Activated B cell treated with CpG ODN at 0.5 μM for 24 hours (primary cell): ENCODE data around the gene KCNH3. TPM values are rescaled to one million over a fixed set of nuclear protein-coding genes. Genes with fewer than 3 reads are reported as not detected.

Source experiments
- ATAC-seq: fragments of 200-7000 bp; cut with Tn5 transposase; one replicate; pipeline ENCODE4 v1.10.0; 2021; ENCODE audit warnings: low read depth, mild to moderate bottlenecking, moderate library complexity
- CTCF ChIA-PET: fragments of 350-600 bp; sonication (Branson Sonifier 250); formaldehyde crosslinking; loops from one replicate; lab custom pipeline; 2021; ENCODE audit warnings: antibody characterized with exemption; lab: Charles Lee
- POLR2A ChIA-PET: fragments of 350-600 bp; sonication (Branson Sonifier 250); formaldehyde crosslinking; loops from one replicate; lab custom pipeline; 2021; ENCODE audit warnings: antibody characterized with exemption; lab: Charles Lee
- DNase-seq: peaks from one replicate; pipeline ENCODE4 v3.0.0; 2022
- H3K27ac Mint-ChIP-seq: one replicate; pipeline ENCODE4 v1.8.0; 2020; ENCODE audit warnings: mixed read lengths
- H3K27me3 Mint-ChIP-seq: one replicate; pipeline ENCODE4 v1.8.0; 2021; ENCODE audit warnings: mixed read lengths
- H3K36me3 Mint-ChIP-seq: one replicate; pipeline ENCODE4 v1.8.0; 2021; ENCODE audit warnings: low read depth, mixed read lengths
- H3K4me1 Mint-ChIP-seq: one replicate; pipeline ENCODE4 v1.8.0; 2021; ENCODE audit warnings: mixed read lengths
- H3K4me3 Mint-ChIP-seq: one replicate; pipeline ENCODE4 v1.8.0; 2020; ENCODE audit warnings: mild to moderate bottlenecking, mixed read lengths
- H3K9me3 Mint-ChIP-seq: one replicate; pipeline ENCODE4 v1.8.0; 2020; ENCODE audit warnings: mixed read lengths
- intact Hi-C: fragments of 100-400 bp; cut with micrococcal nuclease; formaldehyde crosslinking; loops from one replicate; pipeline ENCODE4 v1.15.1; 2024
- total RNA-seq: library from RNA; stranded (reverse); gene quantifications from 2 replicates; pipeline ENCODE4 v1.2.3, GENCODE V29; 2022
- TF ChIP-seq, protein P1 (sequence below): fragments of 200-600 bp; IDR thresholded peaks from one replicate; pipeline ENCODE4 v1.8.0; 2022; ENCODE audit warnings: antibody characterized with exemption, mild to moderate bottlenecking

KCNH3 gene, protein sequence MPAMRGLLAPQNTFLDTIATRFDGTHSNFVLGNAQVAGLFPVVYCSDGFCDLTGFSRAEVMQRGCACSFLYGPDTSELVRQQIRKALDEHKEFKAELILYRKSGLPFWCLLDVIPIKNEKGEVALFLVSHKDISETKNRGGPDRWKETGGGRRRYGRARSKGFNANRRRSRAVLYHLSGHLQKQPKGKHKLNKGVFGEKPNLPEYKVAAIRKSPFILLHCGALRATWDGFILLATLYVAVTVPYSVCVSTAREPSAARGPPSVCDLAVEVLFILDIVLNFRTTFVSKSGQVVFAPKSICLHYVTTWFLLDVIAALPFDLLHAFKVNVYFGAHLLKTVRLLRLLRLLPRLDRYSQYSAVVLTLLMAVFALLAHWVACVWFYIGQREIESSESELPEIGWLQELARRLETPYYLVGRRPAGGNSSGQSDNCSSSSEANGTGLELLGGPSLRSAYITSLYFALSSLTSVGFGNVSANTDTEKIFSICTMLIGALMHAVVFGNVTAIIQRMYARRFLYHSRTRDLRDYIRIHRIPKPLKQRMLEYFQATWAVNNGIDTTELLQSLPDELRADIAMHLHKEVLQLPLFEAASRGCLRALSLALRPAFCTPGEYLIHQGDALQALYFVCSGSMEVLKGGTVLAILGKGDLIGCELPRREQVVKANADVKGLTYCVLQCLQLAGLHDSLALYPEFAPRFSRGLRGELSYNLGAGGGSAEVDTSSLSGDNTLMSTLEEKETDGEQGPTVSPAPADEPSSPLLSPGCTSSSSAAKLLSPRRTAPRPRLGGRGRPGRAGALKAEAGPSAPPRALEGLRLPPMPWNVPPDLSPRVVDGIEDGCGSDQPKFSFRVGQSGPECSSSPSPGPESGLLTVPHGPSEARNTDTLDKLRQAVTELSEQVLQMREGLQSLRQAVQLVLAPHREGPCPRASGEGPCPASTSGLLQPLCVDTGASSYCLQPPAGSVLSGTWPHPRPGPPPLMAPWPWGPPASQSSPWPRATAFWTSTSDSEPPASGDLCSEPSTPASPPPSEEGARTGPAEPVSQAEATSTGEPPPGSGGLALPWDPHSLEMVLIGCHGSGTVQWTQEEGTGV
- total RNA-seq: 0.27 and 0.44 TPM in 2 replicates

DNA sequence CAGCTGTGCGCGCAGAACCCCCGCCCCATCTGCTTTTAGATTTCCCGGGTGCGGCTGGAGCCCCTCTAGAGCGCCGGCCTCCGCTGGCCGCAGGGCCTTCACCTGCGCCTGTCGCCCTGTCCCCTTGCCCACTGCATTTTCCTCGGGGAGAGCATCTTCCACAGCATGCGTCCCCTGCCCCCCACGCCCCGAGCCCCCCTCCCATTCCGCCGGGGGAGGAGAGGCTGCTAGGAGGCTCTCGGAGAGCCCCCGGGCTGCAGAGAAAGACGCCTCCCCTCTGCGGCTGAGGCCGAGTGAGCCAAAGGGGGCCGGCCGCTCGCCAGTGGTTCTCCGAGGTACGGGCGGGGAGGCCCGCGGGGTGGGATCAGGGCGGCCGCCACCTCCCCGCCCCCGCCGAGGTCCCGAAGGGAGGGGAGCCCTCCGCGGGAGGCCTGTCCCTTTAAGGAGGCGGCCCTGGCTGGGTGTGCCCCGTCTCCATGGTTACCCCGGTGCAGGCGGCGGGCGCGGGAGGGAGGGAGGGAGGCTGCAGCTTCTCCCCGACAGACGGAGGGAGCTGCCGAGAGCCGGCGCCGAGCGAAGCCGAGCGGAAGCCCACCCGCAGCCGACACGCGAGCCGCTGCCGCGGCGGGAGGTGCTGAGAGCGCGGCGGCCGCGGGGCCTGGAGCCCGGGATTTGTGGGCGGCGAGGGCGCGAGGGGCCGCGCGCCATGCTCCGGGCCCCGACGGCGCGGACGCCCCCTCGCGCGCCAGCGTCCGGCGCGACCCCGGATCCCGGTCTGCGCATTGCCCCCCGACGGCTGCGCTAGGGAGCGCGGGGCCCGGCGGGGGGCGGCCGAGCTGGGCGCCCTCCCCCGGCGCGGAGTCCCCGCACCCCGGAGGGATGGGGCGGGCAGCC is at the start of gene KCNH3:
Gene KCNH3, plus strand, starts transcription at position 521 of the 894 bp plus-strand sequence. CDS start 387 bp downstream, outside the sequence.
- ChIA-PET POLR2A (interaction anchor here (0.5 to 1.2 kb wide), 2 partner anchors 29 to 274 kb away, joined by 4 to 6 read pairs; partner anchors contain the start of gene TUBA1C), CTCF (interaction anchor here (2.2 kb wide), 2 partner anchors 25 to 180 kb away, joined by 7 read pairs; no protein-coding TSS in a partner anchor)
- DNase-seq: peak; percentile 63
- ATAC-seq: peak; percentile 86
- Mint-ChIP-seq H3K27ac (no peak within 1 kb of the TSS), H3K36me3 (no peaks in the 10 kb centered on the region), H3K4me3 (peak within 1 kb of the TSS; percentile 79), H3K4me1 (peaks cover 43% of the 10 kb centered on the region), H3K9me3 (no peaks in the 10 kb centered on the region), H3K27me3 (peaks cover 28% of the 10 kb centered on the region)
- intact Hi-C loops: loop anchor here (1.0 to 2.0 kb wide), 3 partner anchors 11 to 172 kb away; no protein-coding TSS in a partner anchor
- TF ChIP-seq, protein P1, sequence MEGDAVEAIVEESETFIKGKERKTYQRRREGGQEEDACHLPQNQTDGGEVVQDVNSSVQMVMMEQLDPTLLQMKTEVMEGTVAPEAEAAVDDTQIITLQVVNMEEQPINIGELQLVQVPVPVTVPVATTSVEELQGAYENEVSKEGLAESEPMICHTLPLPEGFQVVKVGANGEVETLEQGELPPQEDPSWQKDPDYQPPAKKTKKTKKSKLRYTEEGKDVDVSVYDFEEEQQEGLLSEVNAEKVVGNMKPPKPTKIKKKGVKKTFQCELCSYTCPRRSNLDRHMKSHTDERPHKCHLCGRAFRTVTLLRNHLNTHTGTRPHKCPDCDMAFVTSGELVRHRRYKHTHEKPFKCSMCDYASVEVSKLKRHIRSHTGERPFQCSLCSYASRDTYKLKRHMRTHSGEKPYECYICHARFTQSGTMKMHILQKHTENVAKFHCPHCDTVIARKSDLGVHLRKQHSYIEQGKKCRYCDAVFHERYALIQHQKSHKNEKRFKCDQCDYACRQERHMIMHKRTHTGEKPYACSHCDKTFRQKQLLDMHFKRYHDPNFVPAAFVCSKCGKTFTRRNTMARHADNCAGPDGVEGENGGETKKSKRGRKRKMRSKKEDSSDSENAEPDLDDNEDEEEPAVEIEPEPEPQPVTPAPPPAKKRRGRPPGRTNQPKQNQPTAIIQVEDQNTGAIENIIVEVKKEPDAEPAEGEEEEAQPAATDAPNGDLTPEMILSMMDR: no peak

DNA sequence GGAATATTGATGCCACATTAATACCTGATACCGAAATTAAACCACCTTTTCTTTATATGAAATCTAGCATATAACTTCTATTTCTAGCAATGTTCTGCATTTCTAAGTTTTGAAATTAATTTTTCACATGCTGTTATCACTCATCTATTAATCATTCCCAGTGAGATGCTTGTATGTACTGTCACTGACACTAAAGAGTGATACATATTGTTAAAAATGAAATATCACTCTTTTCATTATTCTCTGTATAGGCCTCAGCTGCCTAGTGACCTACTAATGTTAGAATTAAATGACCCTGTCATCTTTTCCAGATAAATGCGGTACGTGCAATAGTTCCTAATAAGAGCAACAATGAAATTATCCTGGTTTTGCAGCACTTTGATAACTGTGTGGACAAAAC is 49.7 kb upstream of the KCNH3 start:
- Mint-ChIP-seq H3K9me3 (no peaks in the 10 kb centered on the region), H3K27ac (no peak overlapping the region), H3K36me3 (peaks cover 24% of the 10 kb centered on the region), H3K4me3 (no peak overlapping the region), H3K27me3 (no peaks in the 10 kb centered on the region), H3K4me1 (no peaks in the 10 kb centered on the region)
- ATAC-seq (no peak), DNase-seq (no peak)
- ChIA-PET POLR2A (no interaction called here), CTCF (no interaction called here)
- TF ChIP-seq, protein P1: no peak
- intact Hi-C loops: no loop called here

DNA sequence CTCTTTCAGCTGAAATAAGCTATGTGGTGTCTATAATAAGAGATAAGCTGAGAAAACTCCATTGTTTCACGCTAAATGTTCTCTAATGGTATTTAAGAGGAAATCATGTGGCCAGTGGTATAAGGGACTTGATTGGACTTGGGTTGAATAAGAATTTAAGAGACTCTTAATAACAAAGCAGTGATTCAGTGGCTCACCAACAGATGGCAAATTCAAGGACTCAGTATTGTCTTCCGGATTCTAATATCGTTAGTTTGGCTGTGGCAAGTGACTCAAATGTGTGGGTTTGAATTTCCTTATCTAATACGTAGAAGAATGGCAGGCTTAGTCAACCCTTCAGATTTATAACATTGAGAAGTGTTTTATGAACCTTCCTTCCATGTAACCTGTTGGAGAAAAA is 49.1 kb upstream of the KCNH3 start:
- Mint-ChIP-seq H3K4me3 (no peak overlapping the region), H3K9me3 (no peaks in the 10 kb centered on the region), H3K4me1 (no peaks in the 10 kb centered on the region), H3K36me3 (peaks cover 24% of the 10 kb centered on the region), H3K27me3 (no peaks in the 10 kb centered on the region), H3K27ac (no peak overlapping the region)
- intact Hi-C loops: no loop called here
- DNase-seq: no peak
- ChIA-PET POLR2A (no interaction called here), CTCF (no interaction called here)
- TF ChIP-seq, protein P1: no peak
- no peak for ATAC-seq

DNA sequence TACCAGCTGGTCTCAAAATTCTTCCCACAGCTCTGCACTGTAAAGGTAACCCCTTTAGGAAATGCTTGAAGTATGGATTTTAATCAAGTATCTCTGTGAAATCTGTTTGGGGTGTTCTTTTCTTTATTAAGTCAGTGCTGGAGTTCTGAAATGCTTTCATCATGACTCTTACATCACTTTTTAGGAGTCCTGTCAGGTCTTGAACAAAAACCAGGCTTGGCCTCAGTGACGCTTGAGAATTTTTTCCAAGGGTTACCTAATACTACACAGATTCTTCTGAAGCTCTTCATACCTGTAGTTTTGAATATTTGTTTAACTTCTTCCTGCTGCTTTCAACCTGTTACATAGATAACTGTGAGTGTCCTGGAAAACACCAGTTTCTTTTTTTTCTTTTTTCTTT is 47.0 kb upstream of the KCNH3 start:
- POLR2A ChIA-PET: no interaction called here
- Mint-ChIP-seq H3K4me1 (no peaks in the 10 kb centered on the region), H3K27ac (no peak overlapping the region), H3K36me3 (peaks cover 30% of the 10 kb centered on the region), H3K9me3 (no peaks in the 10 kb centered on the region), H3K27me3 (no peaks in the 10 kb centered on the region), H3K4me3 (no peak overlapping the region)
- TF ChIP-seq, protein P1: no peak
- ATAC-seq (no peak), DNase-seq (no peak)
- intact Hi-C loops: no loop called here
- CTCF ChIA-PET: no interaction called here
